K562 (cell line): ENCODE measurements around the gene PDE8A. TPM values are rescaled to one million over a fixed set of nuclear protein-coding genes. Genes with fewer than 3 reads are reported as not detected.

ENCODE experiments used
- CXXC5 ChIP-seq: fragments of 250-450 bp; sonication (Bioruptor Pico); IDR thresholded peaks from 2 replicates; pipeline ENCODE4 v1.8.0; 2022; ENCODE audit warnings: inconsistent platforms, mild to moderate bottlenecking, moderate library complexity
- EGR1 ChIP-seq: fragments of 450-650 bp; conservative IDR thresholded peaks from 2 replicates; pipeline ENCODE4 v1.6.1; 2017; ENCODE audit warnings: mild to moderate bottlenecking
- ETV6 ChIP-seq, 3 experiments: fragments of 150-350 bp in 1 of 3; sonication (generic) in 1 of 3; formaldehyde crosslinking in 1 of 3; IDR thresholded peaks; 2 replicates each; pipeline versions ENCODE4 v1.6.1 to v1.8.0; 2014 to 2022; ENCODE audit warnings: borderline replicate concordance in 2 of 3, low read depth in 2 of 3, antibody characterized with exemption in 1 of 3, low read length in 1 of 3, mild to moderate bottlenecking in 1 of 3, missing genetic modification reagents in 1 of 3
- JUND ChIP-seq, 2 experiments: IDR thresholded peaks; 2 replicates in 1 of 2; 3 replicates in 1 of 2; pipeline ENCODE4 v1.6.1; 2011; ENCODE audit warnings: borderline replicate concordance in 2 of 2, low read depth in 2 of 2, low read length in 2 of 2, improper control_type of control experiment in 1 of 2, missing biosample characterization in 1 of 2, missing genetic modification characterization in 1 of 2, missing genetic modification reagents in 1 of 2
- NFIC ChIP-seq: fragments of 450-650 bp; IDR thresholded peaks from 2 replicates; pipeline ENCODE4 v1.6.1; 2017; ENCODE audit warnings: mild to moderate bottlenecking, inconsistent platforms
- PRDM10 ChIP-seq: fragments of 450-650 bp; IDR thresholded peaks from 2 replicates; pipeline ENCODE4 v1.6.1; 2018; ENCODE audit not compliant: partially characterized antibody
- RB1 ChIP-seq: fragments of 450-650 bp; IDR thresholded peaks from 2 replicates; pipeline ENCODE4 v1.6.1; 2017; ENCODE audit warnings: low read depth, mild to moderate bottlenecking
- ZNF232 ChIP-seq: sonication (generic); formaldehyde crosslinking; IDR thresholded peaks from 2 replicates; pipeline ENCODE4 v1.8.0; 2022; ENCODE audit warnings: mild to moderate bottlenecking, missing genetic modification reagents
- ZNF347 ChIP-seq: fragments of 450-650 bp; formaldehyde crosslinking; IDR thresholded peaks from 2 replicates; pipeline ENCODE4 v1.4.0; 2020; ENCODE audit warnings: low read depth, mild to moderate bottlenecking, moderate library complexity
- polyA plus RNA-seq, 8 experiments: library from polyadenylated mRNA; depleted of rRNA in 4 of 8; stranded (reverse) in 5 of 8; unstranded in 3 of 8; fragments of >200 nt; fragmentation: Nextera tagmentation in 2 of 8; fragmentation: Illumina TruSeq in 1 of 8; extraction: Ambion mirVana in 2 of 8; extraction: Trizol in 1 of 8; gene quantifications; 2 replicates each; pipeline versions ENCODE4 v1.2.1 to v1.2.3, GENCODE V29; 2011 to 2014; ENCODE audit warnings: inconsistent platforms in 1 of 8, missing spikeins in 1 of 8
- total RNA-seq, 7 experiments: library from RNA; depleted of rRNA in 6 of 7; stranded (reverse); fragments of >200 nt in 6 of 7; fragmentation: Illumina TruSeq in 2 of 7; extraction: Trizol in 2 of 7; gene quantifications; 2 replicates each; pipeline versions ENCODE4 v1.2.1 to v1.2.3, GENCODE V29; 2011 to 2021; ENCODE audit warnings: low replicate concordance in 1 of 7
- TF ChIP-seq, protein P1 (sequence below): sonication (generic); formaldehyde crosslinking; IDR thresholded peaks from 2 replicates; pipeline ENCODE4 v1.8.0; 2022; ENCODE audit warnings: mild to moderate bottlenecking, missing genetic modification reagents

Gene PDE8A
- total and polyA plus RNA-seq, 9 of the 15 experiments (the other 6 are each of a cell fraction or from before 2014, with no cell fraction given) = 5.9 to 40.3 (median 19.8) TPM

DNA sequence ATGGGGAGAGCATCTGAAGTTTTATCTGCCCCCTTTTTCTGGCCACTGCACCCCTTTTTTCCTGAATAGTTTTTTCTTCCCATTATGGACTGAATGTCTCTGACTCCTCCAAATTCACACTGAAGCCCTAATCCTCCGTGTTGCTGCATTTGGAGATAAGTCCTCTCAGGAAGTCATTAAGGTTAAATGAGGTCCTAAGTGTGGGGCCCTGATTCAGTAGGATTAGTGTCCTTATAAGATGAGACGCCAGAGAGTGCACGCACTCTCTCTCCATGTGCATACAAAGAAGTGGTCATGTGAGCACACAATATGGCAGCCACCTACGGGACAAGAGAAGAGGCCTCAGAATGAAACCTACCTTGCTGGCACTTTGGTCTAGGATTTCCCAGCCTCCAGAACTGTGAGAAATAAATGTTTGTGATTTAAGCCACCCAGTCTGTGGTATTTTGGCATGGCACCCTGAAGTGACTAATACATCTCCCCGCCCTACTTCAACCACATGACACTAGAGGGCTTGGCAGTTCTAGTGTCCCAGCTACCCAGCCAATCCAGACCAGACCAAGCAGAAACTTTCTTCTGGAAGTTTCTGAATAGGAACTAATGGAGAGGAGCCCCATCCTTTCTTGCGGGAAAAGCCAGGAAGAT lies 191.3 kb downstream of the PDE8A start (continued):
- TF ChIP-seq PRDM10 (peak; percentile 8), ZNF232 (CRISPR knock-in tag) (no peak), ZNF347 (no peak), NFIC (0 out of 2 replicates have a peak, but pooled peaks have one; percentile 10), EGR1 (no peak), CXXC5 (CRISPR knock-in tag) (peak; percentile 24; the same call in 1 of the 2 replicates), JUND (IDR thresholded peaks at IDR 0.05; ENCODE audit: borderline replicate concordance, low read depth, low read length) (no peak), JUND (tag; IDR thresholded peaks at IDR 0.05; ENCODE audit: borderline replicate concordance, low read depth, low read length) (no peak), ETV6 (IDR thresholded peaks at IDR 0.05; ENCODE audit: borderline replicate concordance in 1 of 2, low read depth in 2 of 2, low read length in 1 of 2) (no peak), ETV6 (CRISPR knock-in tag; IDR thresholded peaks at IDR 0.05; ENCODE audit: borderline replicate concordance) (no peak), RB1 (no peak)
- TF ChIP-seq, protein P1, sequence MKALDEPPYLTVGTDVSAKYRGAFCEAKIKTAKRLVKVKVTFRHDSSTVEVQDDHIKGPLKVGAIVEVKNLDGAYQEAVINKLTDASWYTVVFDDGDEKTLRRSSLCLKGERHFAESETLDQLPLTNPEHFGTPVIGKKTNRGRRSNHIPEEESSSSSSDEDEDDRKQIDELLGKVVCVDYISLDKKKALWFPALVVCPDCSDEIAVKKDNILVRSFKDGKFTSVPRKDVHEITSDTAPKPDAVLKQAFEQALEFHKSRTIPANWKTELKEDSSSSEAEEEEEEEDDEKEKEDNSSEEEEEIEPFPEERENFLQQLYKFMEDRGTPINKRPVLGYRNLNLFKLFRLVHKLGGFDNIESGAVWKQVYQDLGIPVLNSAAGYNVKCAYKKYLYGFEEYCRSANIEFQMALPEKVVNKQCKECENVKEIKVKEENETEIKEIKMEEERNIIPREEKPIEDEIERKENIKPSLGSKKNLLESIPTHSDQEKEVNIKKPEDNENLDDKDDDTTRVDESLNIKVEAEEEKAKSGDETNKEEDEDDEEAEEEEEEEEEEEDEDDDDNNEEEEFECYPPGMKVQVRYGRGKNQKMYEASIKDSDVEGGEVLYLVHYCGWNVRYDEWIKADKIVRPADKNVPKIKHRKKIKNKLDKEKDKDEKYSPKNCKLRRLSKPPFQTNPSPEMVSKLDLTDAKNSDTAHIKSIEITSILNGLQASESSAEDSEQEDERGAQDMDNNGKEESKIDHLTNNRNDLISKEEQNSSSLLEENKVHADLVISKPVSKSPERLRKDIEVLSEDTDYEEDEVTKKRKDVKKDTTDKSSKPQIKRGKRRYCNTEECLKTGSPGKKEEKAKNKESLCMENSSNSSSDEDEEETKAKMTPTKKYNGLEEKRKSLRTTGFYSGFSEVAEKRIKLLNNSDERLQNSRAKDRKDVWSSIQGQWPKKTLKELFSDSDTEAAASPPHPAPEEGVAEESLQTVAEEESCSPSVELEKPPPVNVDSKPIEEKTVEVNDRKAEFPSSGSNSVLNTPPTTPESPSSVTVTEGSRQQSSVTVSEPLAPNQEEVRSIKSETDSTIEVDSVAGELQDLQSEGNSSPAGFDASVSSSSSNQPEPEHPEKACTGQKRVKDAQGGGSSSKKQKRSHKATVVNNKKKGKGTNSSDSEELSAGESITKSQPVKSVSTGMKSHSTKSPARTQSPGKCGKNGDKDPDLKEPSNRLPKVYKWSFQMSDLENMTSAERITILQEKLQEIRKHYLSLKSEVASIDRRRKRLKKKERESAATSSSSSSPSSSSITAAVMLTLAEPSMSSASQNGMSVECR (CRISPR knock-in tag) = no peak
